HCT116 (cell line): Measurements from ENCODE around the gene PHF21A.

Source experiments
- CEBPB ChIP-seq: IDR thresholded peaks from 2 replicates; pipeline ENCODE4 v1.6.1; 2012; ENCODE audit warnings: low read depth
- POLR2A ChIP-seq: IDR thresholded peaks from 2 replicates; pipeline ENCODE4 v1.7.0; 2011; ENCODE audit warnings: borderline replicate concordance; ENCODE audit not compliant: insufficient read depth, insufficient read length; ENCODE audit errors: extremely low read depth
- POLR2AphosphoS5 ChIP-seq: IDR thresholded peaks from 2 replicates; pipeline ENCODE4 v1.6.1; 2011; ENCODE audit warnings: mild to moderate bottlenecking, low read depth, low read length, moderate library complexity
- TCF7L2 ChIP-seq: IDR thresholded peaks from 2 replicates; pipeline ENCODE4 v1.7.0; 2011; ENCODE audit warnings: borderline replicate concordance, inconsistent platforms; ENCODE audit not compliant: insufficient read depth, insufficient read length; ENCODE audit errors: extremely low read depth
- YY1 ChIP-seq: IDR thresholded peaks from 2 replicates; pipeline ENCODE4 v1.6.1; 2011; ENCODE audit warnings: low read length, low read depth, moderate library complexity, mild to moderate bottlenecking; ENCODE audit not compliant: insufficient replicate concordance; ENCODE audit errors: extremely low read depth
- TF ChIP-seq, protein P1 (sequence below), 3 experiments: fragments of 200-600 bp in 1 of 3; sonication (generic) in 1 of 3; IDR thresholded peaks in 2 of 3; conservative IDR thresholded peaks in 1 of 3; 2 replicates each; pipeline ENCODE4 v1.5.1; 2012 to 2017; ENCODE audit warnings: low read depth in 2 of 3, low read length in 2 of 3, antibody characterized with exemption in 1 of 3, borderline replicate concordance in 1 of 3, control low read depth in 1 of 3, mild to moderate bottlenecking in 1 of 3, mixed read lengths in 1 of 3, mixed run types in 1 of 3, moderate library complexity in 1 of 3; ENCODE audit not compliant: insufficient read depth in 1 of 3
- TF ChIP-seq, protein P2 (sequence below): IDR thresholded peaks from 2 replicates; pipeline ENCODE4 v1.6.1; 2011; ENCODE audit warnings: mild to moderate bottlenecking, low read length, moderate library complexity; ENCODE audit not compliant: insufficient replicate concordance; ENCODE audit errors: extremely low read depth
- TF ChIP-seq, protein P3 (sequence below): IDR thresholded peaks from 2 replicates; pipeline ENCODE4 v1.6.1; 2012

DNA sequence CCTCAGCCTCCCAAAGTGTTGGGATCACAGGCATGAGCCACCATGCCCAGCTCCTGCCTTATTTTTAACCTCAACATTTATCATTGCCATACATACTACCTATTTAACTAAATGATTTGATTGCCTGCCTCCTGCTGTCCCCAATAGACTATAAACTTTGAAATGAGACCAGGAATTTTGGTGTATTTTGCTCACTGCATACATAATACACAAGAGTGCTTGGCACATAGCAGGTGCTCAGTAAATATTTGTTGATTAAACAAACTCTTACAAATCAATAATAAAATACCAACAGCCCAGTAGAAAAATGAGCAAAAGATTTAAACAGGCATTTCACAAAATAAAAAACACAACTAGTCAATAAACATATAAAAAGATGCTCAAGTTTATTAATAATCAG lies 49.5 kb upstream of the PHF21A start:
- TF ChIP-seq, protein P1, sequence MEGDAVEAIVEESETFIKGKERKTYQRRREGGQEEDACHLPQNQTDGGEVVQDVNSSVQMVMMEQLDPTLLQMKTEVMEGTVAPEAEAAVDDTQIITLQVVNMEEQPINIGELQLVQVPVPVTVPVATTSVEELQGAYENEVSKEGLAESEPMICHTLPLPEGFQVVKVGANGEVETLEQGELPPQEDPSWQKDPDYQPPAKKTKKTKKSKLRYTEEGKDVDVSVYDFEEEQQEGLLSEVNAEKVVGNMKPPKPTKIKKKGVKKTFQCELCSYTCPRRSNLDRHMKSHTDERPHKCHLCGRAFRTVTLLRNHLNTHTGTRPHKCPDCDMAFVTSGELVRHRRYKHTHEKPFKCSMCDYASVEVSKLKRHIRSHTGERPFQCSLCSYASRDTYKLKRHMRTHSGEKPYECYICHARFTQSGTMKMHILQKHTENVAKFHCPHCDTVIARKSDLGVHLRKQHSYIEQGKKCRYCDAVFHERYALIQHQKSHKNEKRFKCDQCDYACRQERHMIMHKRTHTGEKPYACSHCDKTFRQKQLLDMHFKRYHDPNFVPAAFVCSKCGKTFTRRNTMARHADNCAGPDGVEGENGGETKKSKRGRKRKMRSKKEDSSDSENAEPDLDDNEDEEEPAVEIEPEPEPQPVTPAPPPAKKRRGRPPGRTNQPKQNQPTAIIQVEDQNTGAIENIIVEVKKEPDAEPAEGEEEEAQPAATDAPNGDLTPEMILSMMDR (IDR thresholded peaks at IDR 0.05 in 2 of 3, conservative IDR thresholded peaks at IDR 0.05 in 1 of 3; ENCODE audit: borderline replicate concordance in 1 of 3, insufficient read depth in 1 of 3, low read depth in 2 of 3, low read length in 2 of 3), result no peak
- TF ChIP-seq YY1 (no peak), TCF7L2 (no peak), POLR2AphosphoS5 (no peak), POLR2A (no peak), CEBPB (no peak)
- TF ChIP-seq, protein P2, sequence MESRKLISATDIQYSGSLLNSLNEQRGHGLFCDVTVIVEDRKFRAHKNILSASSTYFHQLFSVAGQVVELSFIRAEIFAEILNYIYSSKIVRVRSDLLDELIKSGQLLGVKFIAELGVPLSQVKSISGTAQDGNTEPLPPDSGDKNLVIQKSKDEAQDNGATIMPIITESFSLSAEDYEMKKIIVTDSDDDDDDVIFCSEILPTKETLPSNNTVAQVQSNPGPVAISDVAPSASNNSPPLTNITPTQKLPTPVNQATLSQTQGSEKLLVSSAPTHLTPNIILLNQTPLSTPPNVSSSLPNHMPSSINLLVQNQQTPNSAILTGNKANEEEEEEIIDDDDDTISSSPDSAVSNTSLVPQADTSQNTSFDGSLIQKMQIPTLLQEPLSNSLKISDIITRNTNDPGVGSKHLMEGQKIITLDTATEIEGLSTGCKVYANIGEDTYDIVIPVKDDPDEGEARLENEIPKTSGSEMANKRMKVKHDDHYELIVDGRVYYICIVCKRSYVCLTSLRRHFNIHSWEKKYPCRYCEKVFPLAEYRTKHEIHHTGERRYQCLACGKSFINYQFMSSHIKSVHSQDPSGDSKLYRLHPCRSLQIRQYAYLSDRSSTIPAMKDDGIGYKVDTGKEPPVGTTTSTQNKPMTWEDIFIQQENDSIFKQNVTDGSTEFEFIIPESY, result no peak
- TF ChIP-seq, protein P3, sequence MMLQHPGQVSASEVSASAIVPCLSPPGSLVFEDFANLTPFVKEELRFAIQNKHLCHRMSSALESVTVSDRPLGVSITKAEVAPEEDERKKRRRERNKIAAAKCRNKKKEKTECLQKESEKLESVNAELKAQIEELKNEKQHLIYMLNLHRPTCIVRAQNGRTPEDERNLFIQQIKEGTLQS, result no peak
